ENCODE results near the gene STYXL1.
"Not testable (repeated sequence)": the region's sequence is repeated elsewhere in the genome, so short reads cannot be mapped to it uniquely, and the experiment has no call there.

STYXL1 gene

DNA sequence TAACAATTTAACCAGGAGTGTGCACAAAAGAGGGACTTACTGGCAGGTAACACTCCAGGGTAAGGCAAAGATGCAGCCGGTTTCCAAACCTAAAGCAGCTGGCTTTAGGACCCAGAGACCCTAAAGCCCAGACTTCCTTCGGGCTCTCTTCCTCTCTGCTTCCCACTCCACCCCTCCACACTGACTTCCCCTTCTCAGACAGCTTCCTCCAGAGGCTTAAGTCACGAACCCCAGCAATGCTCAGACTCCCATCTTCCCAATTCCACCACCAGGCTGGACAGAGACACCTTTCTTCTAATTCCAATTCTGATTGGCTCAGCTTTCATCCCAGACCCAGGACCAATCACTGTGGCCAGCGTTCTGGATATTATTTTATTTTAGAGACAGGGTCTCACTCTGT lies 24.8 kb downstream of the STYXL1 start:
- WGBS: 42% methylated on average over 4 of the region's 4 CpGs
- H2BK120ac ChIP-seq (ENCODE audit: low read depth, low read length): no peak overlapping the region

GRCh38 chr7:76022026-76022780 lies 25.6 kb downstream of the STYXL1 start:
- no peak overlapping the region for H3K9ac ChIP-seq (ENCODE audit: low read length)
- H2BK120ac ChIP-seq (ENCODE audit: low read depth, low read length): no peak overlapping the region
- no peak overlapping the region for H2BK15ac ChIP-seq (ENCODE audit: low read depth, poor library complexity, severe bottlenecking)
- H3K23ac ChIP-seq (ENCODE audit: low read length in 2 of 2): no peak overlapping the region
- H3K4me3 ChIP-seq (ENCODE audit: insufficient read depth in 1 of 2, low read depth in 1 of 2, low read length in 2 of 2): no peak overlapping the region
- H3K27ac ChIP-seq (ENCODE audit: low read length, poor library complexity, severe bottlenecking): no peak overlapping the region
- H3K14ac ChIP-seq (ENCODE audit: low read length in 2 of 2): no peak overlapping the region
- no peak overlapping the region for H2AFZ ChIP-seq (ENCODE audit: low read depth, low read length)
- no peak overlapping the region for H4K8ac ChIP-seq (ENCODE audit: low read length)
- H2BK5ac ChIP-seq (ENCODE audit: low read depth, low read length, poor library complexity, severe bottlenecking): no peak overlapping the region
- H3K4me1 ChIP-seq (ENCODE audit: control insufficient read depth, insufficient read depth, low read depth, low read length): no peaks in the 10 kb centered on the region
- H3K4ac ChIP-seq (ENCODE audit: low read depth in 1 of 2, low read length in 2 of 2): no peak overlapping the region
- no peak overlapping the region for H3K4me2 ChIP-seq (ENCODE audit: low read length, poor library complexity, severe bottlenecking)
- no peak overlapping the region for H3K18ac ChIP-seq (ENCODE audit: low read depth in 1 of 2, low read length in 2 of 2)
- H2BK12ac ChIP-seq (ENCODE audit: low read length in 2 of 2): no peak overlapping the region
- H3K79me1 ChIP-seq (replicated peaks; ENCODE audit: low read length, poor library complexity, severe bottlenecking): peaks cover 4% of the 10 kb centered on the region
- peaks cover 47 to 48% of the 10 kb centered on the region in 2 experiments for H3K36me3 ChIP-seq (ENCODE audit: control insufficient read depth in 1 of 2, insufficient read depth in 2 of 2, low read depth in 1 of 2, low read length in 2 of 2)
- 98% methylated on average over 6 of the region's 7 CpGs for WGBS
- no peak overlapping the region for H4K91ac ChIP-seq (ENCODE audit: low read length)
- no peaks in the 10 kb centered on the region for H3K27me3 ChIP-seq (ENCODE audit: control insufficient read depth in 1 of 2, insufficient read depth in 1 of 2, low read length in 2 of 2)
- H2AK5ac ChIP-seq (ENCODE audit: low read length, severe bottlenecking): no peak overlapping the region
- no peaks in the 10 kb centered on the region for H3K9me3 ChIP-seq (ENCODE audit: control insufficient read depth, low read length)
- no peak for DNase-seq

More for the DNA sequence above, 24.8 kb downstream of the STYXL1 start:
- Histone ChIP-seq H3K23ac (ENCODE audit: low read length in 2 of 2) (no peak overlapping the region), H3K18ac (ENCODE audit: low read depth in 1 of 2, low read length in 2 of 2) (no peak overlapping the region), H3K4me1 (ENCODE audit: control insufficient read depth, insufficient read depth, low read depth, low read length) (no peaks in the 10 kb centered on the region), H2AFZ (ENCODE audit: low read depth, low read length) (no peak overlapping the region), H4K8ac (ENCODE audit: low read length) (peak overlapping the region; percentile 21), H2BK5ac (ENCODE audit: low read depth, low read length, poor library complexity, severe bottlenecking) (no peak overlapping the region), H4K91ac (ENCODE audit: low read length) (no peak overlapping the region), H3K27me3 (ENCODE audit: control insufficient read depth in 1 of 2, insufficient read depth in 1 of 2, low read length in 2 of 2) (no peaks in the 10 kb centered on the region), H3K9ac (ENCODE audit: low read length) (no peak overlapping the region), H3K4me2 (ENCODE audit: low read length, poor library complexity, severe bottlenecking) (no peak overlapping the region), H3K9me3 (ENCODE audit: control insufficient read depth, low read length) (no peaks in the 10 kb centered on the region), H3K14ac (ENCODE audit: low read length in 2 of 2) (no peak overlapping the region), H3K79me1 (replicated peaks; ENCODE audit: low read length, poor library complexity, severe bottlenecking) (peaks cover 4% of the 10 kb centered on the region), H3K4me3 (ENCODE audit: insufficient read depth in 1 of 2, low read depth in 1 of 2, low read length in 2 of 2) (no peak overlapping the region), H3K36me3 (ENCODE audit: control insufficient read depth in 1 of 2, insufficient read depth in 2 of 2, low read depth in 1 of 2, low read length in 2 of 2) (peaks cover 50 to 51% of the 10 kb centered on the region in 2 experiments), H2BK15ac (ENCODE audit: low read depth, poor library complexity, severe bottlenecking) (no peak overlapping the region), H2BK12ac (ENCODE audit: low read length in 2 of 2) (peak overlapping the region in 1 of 2 experiments; percentile 31), H2AK5ac (ENCODE audit: low read length, severe bottlenecking) (no peak overlapping the region), H3K4ac (ENCODE audit: low read depth in 1 of 2, low read length in 2 of 2) (no peak overlapping the region), H3K27ac (ENCODE audit: low read length, poor library complexity, severe bottlenecking) (no peak overlapping the region)
- DNase-seq: no peak

DNA sequence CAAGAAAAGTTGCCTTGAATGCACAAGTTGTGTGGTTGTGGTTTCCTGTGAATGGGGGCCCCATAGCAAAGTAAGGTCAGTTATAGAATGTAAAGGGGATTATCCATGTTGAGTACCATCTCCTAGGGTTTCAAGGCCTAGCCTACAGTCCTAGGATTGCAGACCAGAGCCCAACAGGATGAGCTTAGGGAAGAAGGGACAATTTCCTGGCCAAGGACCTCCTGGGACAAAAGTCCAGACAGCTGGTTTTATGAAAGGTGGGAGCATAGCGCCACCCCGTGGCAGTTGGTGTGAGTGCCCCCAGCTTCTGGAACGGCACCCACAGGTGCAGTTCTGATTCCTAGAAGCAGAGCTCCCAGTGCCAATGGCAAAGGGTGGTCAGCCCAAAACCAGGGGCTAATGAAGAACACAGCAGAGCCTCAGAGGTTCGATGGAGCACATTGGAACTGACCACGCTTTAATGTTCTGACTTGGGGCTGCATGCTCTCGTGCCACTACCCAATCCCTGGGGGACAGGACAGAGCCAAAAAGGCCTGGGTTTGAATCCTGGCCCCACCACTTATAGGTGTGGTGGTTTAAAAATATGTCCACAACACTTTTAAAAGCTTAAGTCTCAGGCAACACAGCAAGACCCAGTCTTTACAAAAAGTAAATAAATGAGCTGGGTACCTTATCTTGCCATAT lies 27.6 kb downstream of the STYXL1 start:
- Histone ChIP-seq H3K27me3 (ENCODE audit: control insufficient read depth in 1 of 2, insufficient read depth in 1 of 2, low read length in 2 of 2) (no peaks in the 10 kb centered on the region), H2BK12ac (ENCODE audit: low read length in 2 of 2) (no peak overlapping the region), H3K4me2 (ENCODE audit: low read length, poor library complexity, severe bottlenecking) (no peak overlapping the region), H2AK5ac (ENCODE audit: low read length, severe bottlenecking) (no peak overlapping the region), H2BK120ac (ENCODE audit: low read depth, low read length) (no peak overlapping the region), H3K36me3 (ENCODE audit: control insufficient read depth in 1 of 2, insufficient read depth in 2 of 2, low read depth in 1 of 2, low read length in 2 of 2) (peaks cover 40 to 53% of the 10 kb centered on the region in 2 experiments), H3K4ac (ENCODE audit: low read depth in 1 of 2, low read length in 2 of 2) (no peak overlapping the region), H2BK15ac (ENCODE audit: low read depth, poor library complexity, severe bottlenecking) (no peak overlapping the region), H4K91ac (ENCODE audit: low read length) (no peak overlapping the region), H3K9ac (ENCODE audit: low read length) (no peak overlapping the region), H3K4me1 (ENCODE audit: control insufficient read depth, insufficient read depth, low read depth, low read length) (no peaks in the 10 kb centered on the region), H3K9me3 (ENCODE audit: control insufficient read depth, low read length) (no peaks in the 10 kb centered on the region), H3K79me1 (replicated peaks; ENCODE audit: low read length, poor library complexity, severe bottlenecking) (peaks cover 4% of the 10 kb centered on the region), H2BK5ac (ENCODE audit: low read depth, low read length, poor library complexity, severe bottlenecking) (no peak overlapping the region), H3K18ac (ENCODE audit: low read depth in 1 of 2, low read length in 2 of 2) (no peak overlapping the region), H3K14ac (ENCODE audit: low read length in 2 of 2) (no peak overlapping the region), H3K23ac (ENCODE audit: low read length in 2 of 2) (no peak overlapping the region), H3K4me3 (ENCODE audit: insufficient read depth in 1 of 2, low read depth in 1 of 2, low read length in 2 of 2) (no peak overlapping the region), H4K8ac (ENCODE audit: low read length) (no peak overlapping the region), H3K27ac (ENCODE audit: low read length, poor library complexity, severe bottlenecking) (no peak overlapping the region), H2AFZ (ENCODE audit: low read depth, low read length) (no peak overlapping the region)
- 43% methylated on average over 6 of the region's 6 CpGs for WGBS
- DNase-seq: peak; percentile 70

- H3K79me1 ChIP-seq (replicated peaks; ENCODE audit: low read length, poor library complexity, severe bottlenecking); H3K9me3 ChIP-seq (ENCODE audit: control insufficient read depth, low read length); H3K27me3 ChIP-seq (ENCODE audit: control insufficient read depth in 1 of 2, insufficient read depth in 1 of 2, low read length in 2 of 2); H2AFZ ChIP-seq (ENCODE audit: low read depth, low read length); H3K4me2 ChIP-seq (ENCODE audit: low read length, poor library complexity, severe bottlenecking); H3K4me3 ChIP-seq (ENCODE audit: insufficient read depth in 1 of 2, low read depth in 1 of 2, low read length in 2 of 2); DNase-seq; H3K23ac ChIP-seq (ENCODE audit: low read length in 2 of 2); H2BK5ac ChIP-seq (ENCODE audit: low read depth, low read length, poor library complexity, severe bottlenecking); H3K27ac ChIP-seq (ENCODE audit: low read length, poor library complexity, severe bottlenecking); H4K91ac ChIP-seq (ENCODE audit: low read length); H4K8ac ChIP-seq (ENCODE audit: low read length); H3K18ac ChIP-seq (ENCODE audit: low read depth in 1 of 2, low read length in 2 of 2); H3K14ac ChIP-seq (ENCODE audit: low read length in 2 of 2); H2BK12ac ChIP-seq (ENCODE audit: low read length in 2 of 2); H2BK120ac ChIP-seq (ENCODE audit: low read depth, low read length); H2AK5ac ChIP-seq (ENCODE audit: low read length, severe bottlenecking); H3K4ac ChIP-seq (ENCODE audit: low read depth in 1 of 2, low read length in 2 of 2); H2BK15ac ChIP-seq (ENCODE audit: low read depth, poor library complexity, severe bottlenecking); H3K4me1 ChIP-seq (ENCODE audit: control insufficient read depth, insufficient read depth, low read depth, low read length); H3K9ac ChIP-seq (ENCODE audit: low read length): not testable (repeated sequence)
- peaks cover 38 to 51% of the 10 kb centered on the region in 2 experiments for H3K36me3 ChIP-seq (ENCODE audit: control insufficient read depth in 1 of 2, insufficient read depth in 2 of 2, low read depth in 1 of 2, low read length in 2 of 2)
- 100% methylated on average over 3 of the region's 4 CpGs for WGBS
These were observed 29.3 kb downstream of the STYXL1 start for GRCh38 chr7:76018520-76018919.

All from mesenchymal stem cell (in vitro differentiated cells and primary cell).